ENCODE data around the gene PRDX6. TPM values are rescaled to one million over a fixed set of nuclear protein-coding genes. Genes with fewer than 3 reads are reported as not detected.

The PRDX6 gene
- total RNA-seq, 4 donors from 2014 or later: 150 to 540 (median 469) TPM

- peaks cover 0 to 10% (median 0%) of the 10 kb centered on the region in 4 donors for H3K4me1 ChIP-seq
- no peak for DNase-seq
- in situ Hi-C loops (cut with MboI; ENCODE audit: low pct_ligation_motif_present in 1 of 4, low pct_unique_long_range_greater_than_20kb in 1 of 4, low sequenced_read_pairs in 3 of 4) (loop anchor here in 3 of 4 donors (10.0 to 25.0 kb wide), 2 partner anchors 374 to 386 kb away; partner anchors contain the start of genes CENPL (in 3 of the 3) and DARS2 (in 3 of the 3)), intact Hi-C loops (cut with DNase I; ENCODE audit: low total_unique reads) (no loop called here)
- no peaks in the 10 kb centered on the region for H3K9me3 ChIP-seq
- no peaks in the 10 kb centered on the region for H3K36me3 ChIP-seq
- no peak overlapping the region for H3K4me3 ChIP-seq
- 59% methylated on average over 2 of the region's 2 CpGs; no CpG with 5 or more reads in 1 of the 2 donors for WGBS, 2 donors (ENCODE audit: low coverage in 1 of 2)
- TF ChIP-seq EP300 (IDR thresholded peaks at IDR 0.05; ENCODE audit: low read depth) (no peak), POLR2A (IDR thresholded peaks at IDR 0.05) (no peak), CTCF (IDR thresholded peaks at IDR 0.05) (no peak)
- no peaks in the 10 kb centered on the region for H3K27me3 ChIP-seq
- H3K27ac ChIP-seq: no peak overlapping the region
Measured at GRCh38 chr1:173438675-173439074, 38.5 kb upstream of the PRDX6 start.

GRCh38 chr1:173440430-173440829 lies 36.7 kb upstream of the PRDX6 start:
- WGBS, 2 donors (ENCODE audit: low coverage in 1 of 2): 89 to 94% methylated on average over 1 of the region's 1 CpG

GRCh38 chr1:173444757-173445156 lies 32.4 kb upstream of the PRDX6 start:
- no peak overlapping the region for H3K4me3 ChIP-seq
- in situ Hi-C loops (cut with MboI; ENCODE audit: low pct_ligation_motif_present in 1 of 4, low pct_unique_long_range_greater_than_20kb in 1 of 4, low sequenced_read_pairs in 3 of 4) (loop anchor here in 2 of 4 donors (25.0 kb wide), 1 partner anchor 368 kb away; the partner anchor contains the start of genes CENPL (in 2 of the 2) and DARS2 (in 2 of the 2)), intact Hi-C loops (cut with DNase I; ENCODE audit: low total_unique reads) (no loop called here)
- no peaks in the 10 kb centered on the region for H3K4me1 ChIP-seq
- no peak overlapping the region for H3K27ac ChIP-seq
- H3K9me3 ChIP-seq: peaks cover 0 to 7% of the 10 kb centered on the region in 2 donors
- H3K27me3 ChIP-seq: no peaks in the 10 kb centered on the region
- 78 to 80% methylated on average over 1 of the region's 1 CpG for WGBS, 2 donors (ENCODE audit: low coverage in 1 of 2)
- TF ChIP-seq POLR2AphosphoS5 (IDR thresholded peaks at IDR 0.05): no peak
- no peak for TF ChIP-seq POLR2A (IDR thresholded peaks at IDR 0.05)
- TF ChIP-seq CTCF (IDR thresholded peaks at IDR 0.05): no peak
- no peak for TF ChIP-seq EP300 (IDR thresholded peaks at IDR 0.05; ENCODE audit: low read depth)
- H3K36me3 ChIP-seq: no peaks in the 10 kb centered on the region
- no peak for DNase-seq

More at GRCh38 chr1:173440430-173440829, 36.7 kb upstream of the PRDX6 start:
- DNase-seq: no peak
- H3K4me1 ChIP-seq: peaks cover 0 to 10% (median 0%) of the 10 kb centered on the region in 4 donors
- no peaks in the 10 kb centered on the region for H3K36me3 ChIP-seq
- H3K27me3 ChIP-seq: no peaks in the 10 kb centered on the region
- intact Hi-C loops (cut with DNase I; ENCODE audit: low total_unique reads): no loop called here
- H3K9me3 ChIP-seq: no peaks in the 10 kb centered on the region
- H3K4me3 ChIP-seq: no peak overlapping the region
- no peak overlapping the region for H3K27ac ChIP-seq
- TF ChIP-seq EP300 (IDR thresholded peaks at IDR 0.05; ENCODE audit: low read depth) (no peak), POLR2A (IDR thresholded peaks at IDR 0.05) (no peak), POLR2AphosphoS5 (IDR thresholded peaks at IDR 0.05) (no peak), CTCF (IDR thresholded peaks at IDR 0.05) (no peak)
- in situ Hi-C loops (cut with MboI; ENCODE audit: low pct_ligation_motif_present in 1 of 4, low pct_unique_long_range_greater_than_20kb in 1 of 4, low sequenced_read_pairs in 3 of 4): loop anchor here in 2 of 4 donors (25.0 kb wide), 1 partner anchor 372 kb away; the partner anchor contains the start of genes CENPL (in 2 of the 2) and DARS2 (in 2 of the 2)

GRCh38 chr1:173445164-173445563 lies 32.0 kb upstream of the PRDX6 start:
- 79 to 87% methylated on average over 2 of the region's 2 CpGs for WGBS, 2 donors (ENCODE audit: low coverage in 1 of 2)
- no peaks in the 10 kb centered on the region for H3K4me1 ChIP-seq
- no peak overlapping the region for H3K4me3 ChIP-seq
- H3K36me3 ChIP-seq: no peaks in the 10 kb centered on the region
- intact Hi-C loops (cut with DNase I; ENCODE audit: low total_unique reads): no loop called here
- no peak for TF ChIP-seq POLR2A (IDR thresholded peaks at IDR 0.05)
- TF ChIP-seq EP300 (IDR thresholded peaks at IDR 0.05; ENCODE audit: low read depth): no peak
- no peak for TF ChIP-seq POLR2AphosphoS5 (IDR thresholded peaks at IDR 0.05)
- TF ChIP-seq CTCF (IDR thresholded peaks at IDR 0.05): no peak
- DNase-seq: no peak
- H3K27me3 ChIP-seq: no peaks in the 10 kb centered on the region
- in situ Hi-C loops (cut with MboI; ENCODE audit: low pct_ligation_motif_present in 1 of 4, low pct_unique_long_range_greater_than_20kb in 1 of 4, low sequenced_read_pairs in 3 of 4): loop anchor here in 2 of 4 donors (25.0 kb wide), 1 partner anchor 367 kb away; the partner anchor contains the start of genes CENPL (in 2 of the 2) and DARS2 (in 2 of the 2)
- H3K9me3 ChIP-seq: peaks cover 0 to 7% of the 10 kb centered on the region in 2 donors
- H3K27ac ChIP-seq: no peak overlapping the region

All from transverse colon (tissue), 4 donors.